Effector memory CD8-positive, alpha-beta T cell (primary cell): Measurements from ENCODE around the gene EMSY.

ENCODE experiments used
- ATAC-seq: fragments of 150-1000 bp; cut with Tn5 transposase; replicated peaks from 2 replicates; pipeline ENCODE4 v1.10.0; 2021; ENCODE audit warnings: mild to moderate bottlenecking, moderate library complexity
- DNase-seq, 3 experiments: peaks; one replicate each; pipeline ENCODE4 v3.0.0; 2021
- H3K27ac Mint-ChIP-seq, 2 donors: one replicate each; pipeline ENCODE4 v1.8.0; 2022; ENCODE audit warnings: mild to moderate bottlenecking in 2 of 2, mixed read lengths in 2 of 2, moderate library complexity in 2 of 2
- H3K27me3 Mint-ChIP-seq, 2 donors: one replicate each; pipeline ENCODE4 v1.8.0; 2022; ENCODE audit warnings: mixed read lengths in 2 of 2
- H3K36me3 Mint-ChIP-seq: one replicate; pipeline ENCODE4 v1.8.0; 2022; ENCODE audit warnings: mild to moderate bottlenecking, moderate library complexity, mixed read lengths; ENCODE audit not compliant: insufficient read depth
- H3K4me1 Mint-ChIP-seq, 2 donors: one replicate each; pipeline ENCODE4 v1.8.0; 2022; ENCODE audit warnings: low read depth in 2 of 2, mixed read lengths in 2 of 2
- H3K4me3 Mint-ChIP-seq, 2 donors: one replicate each; pipeline ENCODE4 v1.8.0; 2022; ENCODE audit warnings: mild to moderate bottlenecking in 2 of 2, mixed read lengths in 2 of 2, moderate library complexity in 2 of 2
- H3K9me3 Mint-ChIP-seq, 2 donors: one replicate each; pipeline ENCODE4 v1.8.0; 2022; ENCODE audit warnings: mixed read lengths in 2 of 2

Gene EMSY

GRCh38 chr11:76512851-76513653 is 68.2 kb downstream of the EMSY start:
- H3K27ac Mint-ChIP-seq, result peak overlapping the region in 1 of 2 donors; percentile 31
- peaks cover 0 to 2% of the 10 kb centered on the region in 2 donors for H3K4me1 Mint-ChIP-seq
- peaks cover 14% of the 10 kb centered on the region for H3K36me3 Mint-ChIP-seq
- DNase-seq (no peak), ATAC-seq (peak; percentile 45)
- H3K4me3 Mint-ChIP-seq, result no peak overlapping the region
- no peaks in the 10 kb centered on the region for H3K27me3 Mint-ChIP-seq
- no peaks in the 10 kb centered on the region for H3K9me3 Mint-ChIP-seq

GRCh38 chr11:76513654-76514034 is 68.8 kb downstream of the EMSY start:
- ATAC-seq (no peak), DNase-seq (no peak)
- Mint-ChIP-seq H3K36me3 (peaks cover 12% of the 10 kb centered on the region), H3K27me3 (no peaks in the 10 kb centered on the region), H3K4me3 (no peak overlapping the region), H3K9me3 (no peaks in the 10 kb centered on the region), H3K27ac (peak overlapping the region in 1 of 2 donors; percentile 31), H3K4me1 (peaks cover 0 to 2% of the 10 kb centered on the region in 2 donors)

GRCh38 chr11:76515494-76515893 is 70.7 kb downstream of the EMSY start:
- no peak for DNase-seq
- no peak overlapping the region for H3K4me3 Mint-ChIP-seq
- no peaks in the 10 kb centered on the region for H3K27me3 Mint-ChIP-seq
- no peak for ATAC-seq
- no peak overlapping the region for H3K27ac Mint-ChIP-seq
- peaks cover 0 to 2% of the 10 kb centered on the region in 2 donors for H3K4me1 Mint-ChIP-seq
- H3K36me3 Mint-ChIP-seq, result peaks cover 15% of the 10 kb centered on the region
- H3K9me3 Mint-ChIP-seq, result no peaks in the 10 kb centered on the region

GRCh38 chr11:76523147-76523546 is 78.3 kb downstream of the EMSY start:
- no peak for DNase-seq
- H3K36me3 Mint-ChIP-seq, result peaks cover 39% of the 10 kb centered on the region
- H3K9me3 Mint-ChIP-seq, result no peaks in the 10 kb centered on the region
- ATAC-seq, result no peak
- H3K27ac Mint-ChIP-seq, result no peak overlapping the region
- no peak overlapping the region for H3K4me3 Mint-ChIP-seq
- no peaks in the 10 kb centered on the region for H3K4me1 Mint-ChIP-seq
- H3K27me3 Mint-ChIP-seq, result no peaks in the 10 kb centered on the region

- Mint-ChIP-seq H3K27me3 (no peaks in the 10 kb centered on the region), H3K27ac (no peak overlapping the region), H3K36me3 (peaks cover 43% of the 10 kb centered on the region), H3K4me1 (no peaks in the 10 kb centered on the region), H3K9me3 (no peaks in the 10 kb centered on the region), H3K4me3 (no peak overlapping the region)
- no peak for ATAC-seq
- DNase-seq, result no peak
Measured at GRCh38 chr11:76523786-76524436, 79.1 kb downstream of the EMSY start.

DNA sequence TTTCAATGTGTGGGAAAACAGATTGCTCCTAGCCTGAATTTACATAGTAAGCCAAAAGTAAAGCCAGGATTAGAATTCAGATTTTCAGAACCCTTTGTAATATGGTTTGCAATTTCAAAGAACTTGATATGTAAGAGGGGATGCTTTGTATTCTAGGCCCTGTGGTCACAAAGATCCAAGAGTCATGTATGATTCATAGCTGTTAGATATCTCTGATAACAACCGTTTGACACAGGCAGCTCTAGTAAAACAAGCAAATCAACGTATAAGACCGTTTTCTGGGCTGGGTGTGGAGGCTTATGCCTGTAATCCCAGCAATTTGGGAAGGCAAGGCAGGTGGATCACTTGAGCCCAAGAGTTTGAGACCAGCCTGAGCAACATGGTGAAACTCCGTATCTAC is 79.6 kb downstream of the EMSY start:
- DNase-seq (no peak), ATAC-seq (no peak)
- Mint-ChIP-seq H3K27me3 (no peaks in the 10 kb centered on the region), H3K27ac (no peak overlapping the region), H3K36me3 (peaks cover 37% of the 10 kb centered on the region), H3K4me1 (no peaks in the 10 kb centered on the region), H3K9me3 (no peaks in the 10 kb centered on the region), H3K4me3 (no peak overlapping the region)

DNA sequence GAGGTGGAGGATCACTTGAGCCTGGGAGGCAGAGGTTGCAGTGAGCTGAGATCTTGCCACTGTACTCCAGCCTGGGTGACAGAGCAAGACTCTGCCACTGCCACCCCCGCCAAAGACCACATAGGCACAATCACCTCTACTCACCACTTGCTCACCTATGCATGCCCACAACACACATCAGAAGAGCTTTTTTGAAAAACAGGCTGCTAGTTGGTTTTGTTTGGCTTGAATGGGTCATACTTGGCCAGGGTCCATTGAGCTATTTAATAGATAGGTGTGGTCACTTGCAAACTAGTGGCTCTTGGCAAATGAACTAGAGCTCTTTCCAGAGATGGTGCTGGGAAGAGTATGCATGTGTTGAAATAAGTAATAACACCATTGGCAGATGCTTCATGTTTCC is 80.1 kb downstream of the EMSY start:
- Mint-ChIP-seq H3K4me1 (no peaks in the 10 kb centered on the region), H3K4me3 (no peak overlapping the region), H3K9me3 (no peaks in the 10 kb centered on the region), H3K27me3 (no peaks in the 10 kb centered on the region), H3K36me3 (peaks cover 38% of the 10 kb centered on the region), H3K27ac (no peak overlapping the region)
- ATAC-seq (no peak), DNase-seq (no peak)

- H3K27ac Mint-ChIP-seq, result no peak overlapping the region
- H3K36me3 Mint-ChIP-seq, result peaks cover 41% of the 10 kb centered on the region
- H3K4me1 Mint-ChIP-seq, result no peaks in the 10 kb centered on the region
- no peak overlapping the region for H3K4me3 Mint-ChIP-seq
- ATAC-seq (no peak), DNase-seq (no peak)
- H3K27me3 Mint-ChIP-seq, result no peaks in the 10 kb centered on the region
- no peaks in the 10 kb centered on the region for H3K9me3 Mint-ChIP-seq
Measured at GRCh38 chr11:76526878-76527277, 82.1 kb downstream of the EMSY start.

GRCh38 chr11:76542436-76542835 is 97.6 kb downstream of the EMSY start:
- Mint-ChIP-seq H3K4me3 (no peak overlapping the region), H3K36me3 (peaks cover 58% of the 10 kb centered on the region), H3K9me3 (no peaks in the 10 kb centered on the region), H3K4me1 (peaks cover 4 to 5% of the 10 kb centered on the region in 2 donors), H3K27ac (peak overlapping the region in 1 of 2 donors; percentile 63), H3K27me3 (no peaks in the 10 kb centered on the region)
- no peak for DNase-seq
- ATAC-seq, result no peak

GRCh38 chr11:76543006-76543703 is 98.3 kb downstream of the EMSY start:
- ATAC-seq (no peak), DNase-seq (no peak)
- H3K27ac Mint-ChIP-seq, result no peak overlapping the region
- peaks cover 54% of the 10 kb centered on the region for H3K36me3 Mint-ChIP-seq
- no peak overlapping the region for H3K4me3 Mint-ChIP-seq
- no peaks in the 10 kb centered on the region for H3K27me3 Mint-ChIP-seq
- H3K4me1 Mint-ChIP-seq, result peaks cover 4 to 5% of the 10 kb centered on the region in 2 donors
- H3K9me3 Mint-ChIP-seq, result no peaks in the 10 kb centered on the region

- no peak overlapping the region for H3K4me3 Mint-ChIP-seq
- no peaks in the 10 kb centered on the region for H3K9me3 Mint-ChIP-seq
- ATAC-seq (no peak), DNase-seq (no peak)
- no peaks in the 10 kb centered on the region for H3K27me3 Mint-ChIP-seq
- peaks cover 4% of the 10 kb centered on the region in 2 donors for H3K4me1 Mint-ChIP-seq
- H3K36me3 Mint-ChIP-seq, result peaks cover 11% of the 10 kb centered on the region
- H3K27ac Mint-ChIP-seq, result no peak overlapping the region
Measured at GRCh38 chr11:76550781-76551180, 106.0 kb downstream of the EMSY start.

GRCh38 chr11:76551400-76551799 is 106.6 kb downstream of the EMSY start:
- H3K27me3 Mint-ChIP-seq, result no peaks in the 10 kb centered on the region

DNA sequence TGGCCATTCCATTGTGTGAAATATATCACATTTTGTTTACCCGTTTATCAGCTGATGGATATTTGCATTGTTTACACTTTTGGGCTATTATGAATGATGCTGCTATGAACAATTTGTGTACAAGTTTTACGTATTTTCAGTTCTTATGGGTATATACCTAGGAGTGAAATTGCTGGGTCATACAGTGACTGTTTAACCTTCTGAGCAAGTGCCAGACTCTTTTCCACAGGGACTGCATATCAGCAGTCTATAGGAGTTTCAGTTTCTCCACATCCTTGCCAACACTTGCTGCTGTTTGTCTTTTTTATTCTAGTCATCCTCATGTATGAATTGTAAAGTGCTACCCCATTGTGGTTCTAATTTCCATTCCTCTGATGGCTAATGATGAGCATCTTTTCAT is 108.2 kb downstream of the EMSY start:
- no peak for ATAC-seq
- no peaks in the 10 kb centered on the region for H3K4me1 Mint-ChIP-seq
- H3K27ac Mint-ChIP-seq, result no peak overlapping the region
- DNase-seq, result no peak
- no peaks in the 10 kb centered on the region for H3K9me3 Mint-ChIP-seq
- no peak overlapping the region for H3K4me3 Mint-ChIP-seq
- H3K36me3 Mint-ChIP-seq, result peaks cover 2% of the 10 kb centered on the region
- H3K27me3 Mint-ChIP-seq, result no peaks in the 10 kb centered on the region

More at GRCh38 chr11:76551400-76551799, 106.6 kb downstream of the EMSY start:
- Mint-ChIP-seq H3K4me3 (no peak overlapping the region), H3K27ac (no peak overlapping the region), H3K4me1 (no peaks in the 10 kb centered on the region), H3K36me3 (peaks cover 6% of the 10 kb centered on the region), H3K9me3 (no peaks in the 10 kb centered on the region)
- ATAC-seq (no peak), DNase-seq (no peak)
